ENCODE results near the gene PLA2G3. TPM values are rescaled to one million over a fixed set of nuclear protein-coding genes. Genes with fewer than 3 reads are reported as not detected.

Gene PLA2G3
- total and polyA plus RNA-seq, 2 of the 8 experiments (the other 6 are each of a cell fraction or from before 2014, with no cell fraction given) = 18.1 to 25.9 TPM

GRCh38 chr22:31126128-31126868, 14.0 kb downstream of the PLA2G3 start:
- ChIA-PET CTCF (ENCODE audit: partially characterized antibody) (interaction anchor here (0.6 to 2.7 kb wide), 3 partner anchors 18 to 176 kb away, joined by 3 to 23 read pairs (median 6); partner anchors contain the start of gene SELENOM), POLR2A (ENCODE audit: partially characterized antibody) (interaction anchor here (0.9 to 1.4 kb wide), 4 partner anchors 11 to 23 kb away, joined by 3 to 4 read pairs (median 4); partner anchors contain the start of gene PLA2G3)
- no peak overlapping the region for H3K4me3 ChIP-seq (ENCODE audit: extremely low read depth in 1 of 4, insufficient read depth in 2 of 4, low read depth in 3 of 4, low read length in 4 of 4)
- no peak overlapping the region for H3K14ac ChIP-seq (ENCODE audit: insufficient read length)
- H3K4ac ChIP-seq (replicated peaks; ENCODE audit: insufficient read length, low read depth, low read length) = no peak overlapping the region
- DNase-seq (ENCODE audit: low read depth in 1 of 2, low spot score in 2 of 2) (no peak), FAIRE-seq (no peak)
- H3K23ac ChIP-seq (ENCODE audit: insufficient read length) = no peak overlapping the region
- peak overlapping the region; percentile 98; the same call in 1 of the 2 replicates for H2BK15ac ChIP-seq (ENCODE audit: low read length)
- H3K4me2 ChIP-seq (ENCODE audit: insufficient read depth in 1 of 2, low read depth in 2 of 2, low read length in 2 of 2) = no peak overlapping the region; a peak in 1 of 4 replicates
- no peaks in the 10 kb centered on the region for H3K9me3 ChIP-seq (ENCODE audit: insufficient read depth in 2 of 2, low read depth in 1 of 2, low read length in 1 of 2)
- H4K20me1 ChIP-seq (replicated peaks in 1 of 2; ENCODE audit: control insufficient read depth in 1 of 2, insufficient read depth in 2 of 2, low read length in 2 of 2) = no peaks in the 10 kb centered on the region
- H4K5ac ChIP-seq (ENCODE audit: insufficient read length, low read depth, low read length) = no peak overlapping the region
- no peaks in the 10 kb centered on the region for H3K79me2 ChIP-seq (ENCODE audit: control insufficient read depth in 1 of 2, insufficient read depth in 2 of 2, low read length in 2 of 2)
- 0 out of 2 replicates have a peak overlapping the region, but pooled peaks have one; percentile 29 for H4K8ac ChIP-seq (ENCODE audit: extremely low read depth, insufficient read depth, low read length)
- H2BK20ac ChIP-seq (ENCODE audit: low read length) = peak overlapping the region; percentile 90; the same call in 1 of the 2 replicates
- no peaks in the 10 kb centered on the region for H3K79me1 ChIP-seq (ENCODE audit: low read depth, low read length)
- no peak overlapping the region for H3K56ac ChIP-seq (replicated peaks; ENCODE audit: insufficient read length, low read depth, low read length)
- no peaks in the 10 kb centered on the region for H3K27me3 ChIP-seq (replicated peaks in 1 of 4; ENCODE audit: control insufficient read depth in 3 of 4, extremely low read depth in 1 of 4, insufficient read depth in 3 of 4, low read length in 3 of 4)
- H3K18ac ChIP-seq (ENCODE audit: extremely low read depth, low read length) = peak overlapping the region; percentile 71; the same call in 1 of the 2 replicates
- no peaks in the 10 kb centered on the region; the same call in 1 of the 2 replicates for H3K23me2 ChIP-seq (ENCODE audit: low read depth, low read length)
- peak overlapping the region; percentile 99; the same call in 1 of the 2 replicates for H2BK12ac ChIP-seq (ENCODE audit: low read depth, low read length)
- TF ChIP-seq ASH2L (IDR thresholded peaks at IDR 0.05; ENCODE audit: low read length) (no peak), NRF1 (IDR thresholded peaks at IDR 0.05; ENCODE audit: low read depth, low read length) (no peak), CBX5 (IDR thresholded peaks at IDR 0.05; ENCODE audit: low read depth, low read length) (no peak), SIX5 (IDR thresholded peaks at IDR 0.05; ENCODE audit: low read depth, low read length) (no peak), BRCA1 (IDR thresholded peaks at IDR 0.05; ENCODE audit: low read depth, low read length) (no peak), RBBP5 (IDR thresholded peaks at IDR 0.05; ENCODE audit: borderline replicate concordance, low read depth, low read length) (no peak), JUND (IDR thresholded peaks at IDR 0.05; ENCODE audit: low read length) (no peak), SAP30 (IDR thresholded peaks at IDR 0.05; ENCODE audit: insufficient read depth, insufficient replicate concordance, low read length) (no peak)
- no peak overlapping the region for H2BK120ac ChIP-seq (replicated peaks; ENCODE audit: low read depth, low read length)
- WGBS, 2 experiments (ENCODE audit: extremely low coverage in 1 of 2, insufficient coverage in 1 of 2, insufficient read length in 1 of 2, insufficient replicate concordance in 2 of 2, low coverage in 1 of 2, low lambda C conversion rate in 2 of 2, missing lambda C conversion rate in 1 of 2) = 88% methylated on average over 21 of the region's 22 CpGs; no CpG with 5 or more reads in 1 of the 2 experiments
- H3K27ac ChIP-seq (ENCODE audit: low read depth, low read length) = no peak overlapping the region
- H2AK5ac ChIP-seq (ENCODE audit: low read depth, low read length) = 0 out of 2 replicates have a peak overlapping the region, but pooled peaks have one; percentile 40
- H2AFZ ChIP-seq (ENCODE audit: low read length) = no peak overlapping the region
- no peak overlapping the region for H3K9ac ChIP-seq (replicated peaks in 1 of 4; ENCODE audit: extremely low read depth in 1 of 4, low read depth in 3 of 4, low read length in 3 of 4)
- peaks cover 0 to 29% (median 12%) of the 10 kb centered on the region in 4 experiments; a peak in 6 of 7 replicates for H3K4me1 ChIP-seq (replicated peaks in 1 of 4; ENCODE audit: control insufficient read depth in 3 of 4, insufficient read depth in 4 of 4, low read length in 3 of 4)
- peak overlapping the region; percentile 86 for H4K91ac ChIP-seq (replicated peaks; ENCODE audit: insufficient read length, low read length)
- H2BK5ac ChIP-seq (ENCODE audit: low read depth, low read length) = peak overlapping the region; percentile 66; the same call in 1 of the 2 replicates
- H3K36me3 ChIP-seq (ENCODE audit: control insufficient read depth in 2 of 4, insufficient read depth in 4 of 4, low read length in 3 of 4) = no peaks in the 10 kb centered on the region

All from H1 (cell line).